Measurements from ENCODE around the gene RPS27. TPM values are rescaled to one million over a fixed set of nuclear protein-coding genes. Genes with fewer than 3 reads are reported as not detected.

RPS27 gene
- total and polyA plus RNA-seq, 2 of the 13 experiments (the other 11 are each of a cell fraction or from before 2014, with no cell fraction given), result 3,737 to 9,964 TPM

- TF ChIP-seq ZNF441 (CRISPR knock-in tag; IDR thresholded peaks at IDR 0.05; ENCODE audit: borderline replicate concordance) (peak; percentile 81; the same call in 1 of the 2 replicates), MAZ (IDR thresholded peaks at IDR 0.05; ENCODE audit: borderline replicate concordance, low read depth, low read length) (peak; percentile 86), MAZ (CRISPR knock-in tag; IDR thresholded peaks at IDR 0.05; ENCODE audit: low read depth) (peak; percentile 40; the same call in 1 of the 2 replicates), ZNF333 (CRISPR knock-in tag; IDR thresholded peaks at IDR 0.05; ENCODE audit: borderline replicate concordance) (no peak), TFDP2 (CRISPR knock-in tag; IDR thresholded peaks at IDR 0.05) (peak; percentile 46), RXRA (CRISPR knock-in tag; IDR thresholded peaks at IDR 0.05) (no peak), RXRB (CRISPR knock-in tag; IDR thresholded peaks at IDR 0.05; ENCODE audit: borderline replicate concordance) (peak; percentile 40; the same call in 1 of the 2 replicates), TMF1 (CRISPR knock-in tag; IDR thresholded peaks at IDR 0.05; ENCODE audit: low read depth) (no peak), ZNF773 (CRISPR knock-in tag; IDR thresholded peaks at IDR 0.05; ENCODE audit: borderline replicate concordance) (no peak), ZSCAN25 (CRISPR knock-in tag; IDR thresholded peaks at IDR 0.05) (peak; percentile 16; the same call in 1 of the 2 replicates), ATF4 (CRISPR knock-in tag; IDR thresholded peaks at IDR 0.05) (no peak), HMG20B (CRISPR knock-in tag; conservative IDR thresholded peaks at IDR 0.05) (no peak), KMT2B (CRISPR knock-in tag; IDR thresholded peaks at IDR 0.05) (0 out of 2 replicates have a peak, but pooled peaks have one; percentile 24), ZNF512 (CRISPR knock-in tag; IDR thresholded peaks at IDR 0.05) (no peak), ZNF83 (CRISPR knock-in tag; IDR thresholded peaks at IDR 0.05; ENCODE audit: borderline replicate concordance) (no peak), ONECUT2 (CRISPR knock-in tag; IDR thresholded peaks at IDR 0.05) (0 out of 2 replicates have a peak, but pooled peaks have one; percentile 6), ZFYVE20 (CRISPR knock-in tag; IDR thresholded peaks at IDR 0.05; ENCODE audit: borderline replicate concordance, low read depth) (no peak), MLXIP (CRISPR knock-in tag; IDR thresholded peaks at IDR 0.05; ENCODE audit: borderline replicate concordance) (no peak), ZNF691 (CRISPR knock-in tag; IDR thresholded peaks at IDR 0.05; ENCODE audit: borderline replicate concordance, low read depth) (no peak; the same call in 1 of the 2 replicates), SETDB1 (CRISPR knock-in tag; IDR thresholded peaks at IDR 0.05; ENCODE audit: borderline replicate concordance) (no peak)
Observed at GRCh38 chr1:153963030-153963849, 27.3 kb upstream of the RPS27 start, which contains the start of gene SLC39A1 (continued).
